GM12878 (cell line): Measurements from ENCODE around the gene ADCY2. TPM values are rescaled to one million over a fixed set of nuclear protein-coding genes. Genes with fewer than 3 reads are reported as not detected.

Experiments used
- ATAC-seq: fragments of 200-7000 bp; cut with Tn5 transposase; 3 replicates; pipeline ENCODE4 v1.9.1; 2020; ENCODE audit warnings: mild to moderate bottlenecking, moderate library complexity
- BruUV-seq: library from RNA; stranded (reverse); fragments of 400-500 nt; replicated peaks from 2 replicates; lab custom pipeline; 2021; lab: Mats Ljungman, UMichigan
- CTCF ChIA-PET: fragments of 300-600 bp; sonication (Branson Sonifier 250); formaldehyde crosslinking; extraction: SDS; loops from one replicate; lab custom pipeline; 2021; ENCODE audit warnings: inconsistent platforms; lab: Yijun Ruan, JAX
- POLR2A ChIA-PET: fragments of 350-600 bp; formaldehyde crosslinking; extraction: SDS; loops from one replicate; lab custom pipeline; 2021; ENCODE audit warnings: inconsistent platforms; lab: Charles Lee
- RAD21 ChIA-PET: fragments of 300-600 bp; sonication (Branson Sonifier 250); formaldehyde crosslinking; loops from one replicate; lab custom pipeline; 2023; ENCODE audit warnings: antibody characterized with exemption; ENCODE audit not compliant: unreplicated experiment; lab: Charles Lee
- SMC1A ChIA-PET: fragments of 300-600 bp; sonication (Branson Sonifier 250); formaldehyde crosslinking; loops from one replicate; lab custom pipeline; 2023; ENCODE audit not compliant: unreplicated experiment, uncharacterized antibody; lab: Charles Lee
- DNase-seq: peaks from one replicate; pipeline ENCODE4 v3.0.0-alpha.2; 2011; ENCODE audit warnings: low read depth, low spot score
- FAIRE-seq: peaks from 3 replicates; lab custom pipeline; 2011; peaks lifted over from hg19 to GRCh38; lab: Jason Lieb, UNC
- H2AFZ ChIP-seq: 2 replicates; pipeline ENCODE4 v1.6.0; 2011; ENCODE audit warnings: low read depth, low read length, control low read depth; ENCODE audit not compliant: control insufficient read depth
- H3K27ac ChIP-seq: 2 replicates; pipeline ENCODE4 v1.5.1; 2011; ENCODE audit warnings: control low read depth; ENCODE audit not compliant: control insufficient read depth, insufficient read depth
- H3K27me3 ChIP-seq, 2 experiments: replicated peaks in 1 of 2; 2 replicates each; pipeline versions ENCODE4 v1.6.0 to v1.6.1; 2011; ENCODE audit warnings: low read length in 1 of 2; ENCODE audit not compliant: control insufficient read depth in 2 of 2, insufficient read depth in 2 of 2
- H3K36me3 ChIP-seq, 2 experiments: 2 replicates each; pipeline ENCODE4 v1.5.1; 2011; ENCODE audit warnings: low read length in 1 of 2; ENCODE audit not compliant: control insufficient read depth in 2 of 2, insufficient read depth in 2 of 2
- H3K4me1 ChIP-seq: 2 replicates; pipeline ENCODE4 v1.6.1; 2011; ENCODE audit warnings: mild to moderate bottlenecking, low read length, moderate library complexity, mixed read lengths; ENCODE audit not compliant: control insufficient read depth, insufficient read depth
- H3K4me2 ChIP-seq: 2 replicates; pipeline ENCODE4 v1.6.0; 2011; ENCODE audit warnings: control low read depth; ENCODE audit not compliant: control insufficient read depth, insufficient read depth
- H3K4me3 ChIP-seq: fragments of 200-600 bp; sonication (generic); 2 replicates; pipeline ENCODE4 v1.5.1; 2016
- H3K79me2 ChIP-seq: 2 replicates; pipeline ENCODE4 v1.6.0; 2011; ENCODE audit warnings: low read length; ENCODE audit not compliant: control insufficient read depth, insufficient read depth
- H3K9ac ChIP-seq: 2 replicates; pipeline ENCODE4 v1.8.0; 2011; ENCODE audit warnings: low read length, control low read depth, mixed read lengths; ENCODE audit not compliant: control insufficient read depth, insufficient read depth
- H3K9me3 ChIP-seq: replicated peaks from 3 replicates; pipeline ENCODE4 v1.5.1; 2011; ENCODE audit warnings: mild to moderate bottlenecking, low read length; ENCODE audit not compliant: control insufficient read depth, insufficient read depth
- H4K20me1 ChIP-seq: 2 replicates; pipeline ENCODE4 v1.6.0; 2011; ENCODE audit not compliant: control insufficient read depth, insufficient read depth
- ATF7 ChIP-seq: fragments of 450-650 bp; IDR thresholded peaks from 2 replicates; pipeline ENCODE4 v1.6.1; 2016; ENCODE audit warnings: low read depth, mild to moderate bottlenecking
- ETV6 ChIP-seq, 2 experiments: fragments of 450-650 bp in 1 of 2; IDR thresholded peaks in 1 of 2; conservative IDR thresholded peaks in 1 of 2; 2 replicates each; pipeline ENCODE4 v1.6.1; 2014; ENCODE audit warnings: antibody characterized with exemption in 1 of 2, borderline replicate concordance in 1 of 2, low read depth in 1 of 2, mild to moderate bottlenecking in 1 of 2, moderate library complexity in 1 of 2
- FOS ChIP-seq: IDR thresholded peaks from 3 replicates; pipeline ENCODE4 v1.6.1; 2011; ENCODE audit warnings: borderline replicate concordance; ENCODE audit not compliant: insufficient read length; ENCODE audit errors: extremely low read depth
- HSF1 ChIP-seq: fragments of 150-350 bp; IDR thresholded peaks from 2 replicates; pipeline ENCODE4 v1.6.1; 2014; ENCODE audit warnings: mild to moderate bottlenecking, low read depth, low read length
- NFIC ChIP-seq: IDR thresholded peaks from 2 replicates; pipeline ENCODE4 v1.6.1; 2012; ENCODE audit warnings: low read depth, mild to moderate bottlenecking, inconsistent platforms, low read length, moderate library complexity
- RELB ChIP-seq: fragments of 450-650 bp; IDR thresholded peaks from 2 replicates; pipeline ENCODE4 v1.6.1; 2017; ENCODE audit warnings: low read depth, mild to moderate bottlenecking, moderate library complexity
- SRF ChIP-seq, 2 experiments: IDR thresholded peaks; 2 replicates each; pipeline ENCODE4 v1.6.1; 2011; ENCODE audit warnings: low read depth in 2 of 2, low read length in 2 of 2, mild to moderate bottlenecking in 1 of 2, moderate library complexity in 1 of 2
- WGBS: methylation state at CpG from one replicate; pipeline ENCODE4 v1.1.6; 2016; ENCODE audit warnings: low lambda C conversion rate; ENCODE audit not compliant: insufficient replicate concordance, insufficient coverage; ENCODE audit errors: missing lambda C conversion rate; 5-methylcytosine and 5-hydroxymethylcytosine counted together
- in situ Hi-C: fragments of 300-500 bp; cut with MboI; formaldehyde crosslinking; loops from 9 replicates; pipeline ENCODE4 v1.14.3; 2018; ENCODE audit warnings: mixed read lengths
- intact Hi-C: fragments of 100-400 bp; cut with micrococcal nuclease; formaldehyde crosslinking; loops from one replicate; pipeline ENCODE4 v1.14.2; 2022; ENCODE audit not compliant: unreplicated experiment
- polyA plus RNA-seq, 11 experiments: library from polyadenylated mRNA; depleted of rRNA in 4 of 11; unstranded in 6 of 11; stranded (reverse) in 5 of 11; fragments of >200 nt; fragmentation: Nextera tagmentation in 4 of 11; fragmentation: Illumina TruSeq in 1 of 11; extraction: Ambion mirVana in 4 of 11; extraction: Trizol in 1 of 11; gene quantifications; 1 replicate in 1 of 11; 2 replicates in 10 of 11; pipeline versions ENCODE4 v1.2.1 to v1.2.3, GENCODE V29; 2011 to 2016; ENCODE audit warnings: inconsistent platforms in 2 of 11, missing spikeins in 2 of 11, low read depth in 1 of 11
- total RNA-seq, 4 experiments: library from RNA; depleted of rRNA in 3 of 4; stranded (reverse); fragments of >200 nt in 3 of 4; fragmentation: Illumina TruSeq in 1 of 4; extraction: Trizol in 1 of 4; gene quantifications; 2 replicates each; pipeline versions ENCODE4 v1.2.1 to v1.2.3, GENCODE V29; 2013 to 2021

The ADCY2 gene
- total and polyA plus RNA-seq, 10 of the 15 experiments (the other 5 are each of a cell fraction or from before 2014, with no cell fraction given): 0.07 to 0.26 TPM; not detected in 8

- FAIRE-seq (no peak), DNase-seq (no peak), ATAC-seq (no peak)
- ChIA-PET POLR2A (interaction anchor here (0.6 kb wide), 1 partner anchor 8 kb away, joined by 3 read pairs; the partner anchor contains the start of gene MTRR), SMC1A (interaction anchor here (0.9 to 2.0 kb wide), 2 partner anchors 9 kb away, joined by 4 to 9 read pairs; partner anchors contain the start of genes FASTKD3 and MTRR), RAD21 (interaction anchor here (1.9 to 2.3 kb wide), 2 partner anchors 8 to 9 kb away, joined by 7 to 9 read pairs; partner anchors contain the start of genes FASTKD3 and MTRR), CTCF (interaction anchor here (1.8 to 2.0 kb wide), 2 partner anchors 9 to 33 kb away, joined by 3 to 15 read pairs; no protein-coding TSS in a partner anchor)
- WGBS: 66% methylated on average over 9 of the region's 9 CpGs
- H3K9ac ChIP-seq: no peak overlapping the region
- intact Hi-C loops (no loop called here), in situ Hi-C loops (no loop called here)
- H3K27ac ChIP-seq: peak overlapping the region; percentile 28
- BruUV-seq: no TSS peak
- peaks cover 40% of the 10 kb centered on the region for H3K4me1 ChIP-seq
- no peaks in the 10 kb centered on the region for H3K27me3 ChIP-seq
- TF ChIP-seq NFIC (no peak), ATF7 (no peak), SRF (IDR thresholded peaks at IDR 0.05; ENCODE audit: low read depth in 2 of 2, low read length in 2 of 2) (no peak), HSF1 (no peak), ETV6 (conservative IDR thresholded peaks at IDR 0.05 in 1 of 2, IDR thresholded peaks at IDR 0.05 in 1 of 2; ENCODE audit: borderline replicate concordance in 1 of 2, low read depth in 1 of 2) (no peak), FOS (no peak), RELB (no peak)
- H3K4me2 ChIP-seq: peak overlapping the region; percentile 31; the same call in 1 of the 2 replicates
- no peak overlapping the region for H3K4me3 ChIP-seq
- H3K36me3 ChIP-seq: peaks cover 18 to 34% of the 10 kb centered on the region in 2 experiments
- 0 out of 2 replicates have a peak, but pooled peaks cover 3% of the 10 kb centered on the region for H4K20me1 ChIP-seq
- H3K79me2 ChIP-seq: peaks cover 18% of the 10 kb centered on the region
- H3K9me3 ChIP-seq: no peaks in the 10 kb centered on the region
- no peak overlapping the region for H2AFZ ChIP-seq
Measured at GRCh38 chr5:7877851-7878250, 481.9 kb downstream of the ADCY2 start.
